HCT116 (cell line): ENCODE results near the gene MRPL42. TPM values are rescaled to one million over a fixed set of nuclear protein-coding genes. Genes with fewer than 3 reads are reported as not detected.

Experiments
- ATAC-seq: fragments of 200-7000 bp; cut with Tn5 transposase; 2 replicates; pipeline ENCODE4 v1.9.1; 2020; ENCODE audit warnings: mild to moderate bottlenecking, moderate library complexity
- BruUV-seq: library from RNA; stranded (reverse); fragments of 400-500 nt; replicated peaks from 2 replicates; lab custom pipeline; 2021; lab: Mats Ljungman, UMichigan
- CTCF ChIA-PET: fragments of 300-600 bp; sonication (Branson Sonifier 250); formaldehyde crosslinking; loops from one replicate; lab custom pipeline; 2021; ENCODE audit warnings: antibody characterized with exemption; lab: Charles Lee
- POLR2A ChIA-PET: fragments of 300-600, 350-600 bp; sonication (Branson Sonifier 250); formaldehyde crosslinking; loops from one replicate; lab custom pipeline; 2021; ENCODE audit warnings: antibody characterized with exemption; lab: Charles Lee
- RAD21 ChIA-PET, 2 experiments: fragments of 300-600 bp; sonication (Branson Sonifier 250); formaldehyde crosslinking; loops; one replicate each; lab custom pipeline; 2023; ENCODE audit warnings: low total read pairs in 2 of 2; ENCODE audit not compliant: uncharacterized antibody in 2 of 2, unreplicated experiment in 2 of 2, low non-redundant PET in 1 of 2; lab: Charles Lee
- DNase-seq: peaks from one replicate; pipeline ENCODE4 v3.0.0-alpha.2; 2010; ENCODE audit warnings: low read depth, low spot score
- H2AFZ ChIP-seq: fragments of 200-600 bp; shearing (Covaris generic), sonication (generic); 2 replicates; pipeline ENCODE4 v1.6.1; 2017; ENCODE audit warnings: low read depth, mixed run types, mixed read lengths, antibody characterized with exemption, low read length; ENCODE audit not compliant: poor library complexity, severe bottlenecking
- H3K27ac ChIP-seq: 2 replicates; pipeline ENCODE4 v1.5.1; 2012; ENCODE audit warnings: low read depth, low read length
- H3K27me3 ChIP-seq: fragments of 200-600 bp; sonication (generic); 2 replicates; pipeline ENCODE4 v1.6.1; 2016; ENCODE audit warnings: mixed run types, low read length, mixed read lengths; ENCODE audit not compliant: insufficient read depth
- H3K36me3 ChIP-seq, 2 experiments: fragments of 200-500 bp in 1 of 2; fragments of 200-600 bp in 1 of 2; sonication (Bioruptor generic) in 1 of 2; sonication (generic) in 1 of 2; 2 replicates each; pipeline versions ENCODE4 v1.5.1 to v1.6.1; 2014 to 2016; ENCODE audit warnings: low read length in 2 of 2, inconsistent platforms in 1 of 2, mixed read lengths in 1 of 2, mixed run types in 1 of 2; ENCODE audit not compliant: insufficient read depth in 2 of 2, control insufficient read depth in 1 of 2
- H3K4me1 ChIP-seq, 2 experiments: fragments of 200-600 bp in 1 of 2; sonication (generic) in 1 of 2; 2 replicates each; pipeline versions ENCODE4 v1.5.1 to v1.6.1; 2012 to 2017; ENCODE audit warnings: low read length in 2 of 2, inconsistent platforms in 1 of 2, mild to moderate bottlenecking in 1 of 2, mixed read lengths in 1 of 2, mixed run types in 1 of 2, moderate library complexity in 1 of 2; ENCODE audit not compliant: insufficient read depth in 2 of 2, control insufficient read depth in 1 of 2
- H3K4me2 ChIP-seq: fragments of 200-600 bp; sonication (generic); 2 replicates; pipeline ENCODE4 v1.6.1; 2017; ENCODE audit warnings: mixed run types, low read length, mixed read lengths
- H3K4me3 ChIP-seq, 2 experiments: fragments of 200-600 bp in 1 of 2; sonication (generic) in 1 of 2; replicated peaks in 1 of 2; 2 replicates each; pipeline ENCODE4 v1.5.1; 2011 to 2016; ENCODE audit warnings: low read length in 2 of 2, control low read depth in 1 of 2, low read depth in 1 of 2, mild to moderate bottlenecking in 1 of 2, mixed read lengths in 1 of 2, mixed run types in 1 of 2
- H3K79me2 ChIP-seq: fragments of 200-600 bp; sonication (generic); 2 replicates; pipeline ENCODE4 v1.6.1; 2017; ENCODE audit warnings: mild to moderate bottlenecking, mixed run types, low read length, moderate library complexity, mixed read lengths; ENCODE audit not compliant: insufficient read depth
- H3K9ac ChIP-seq: fragments of 200-600 bp; sonication (generic); 2 replicates; pipeline ENCODE4 v1.6.1; 2016; ENCODE audit warnings: low read length, mixed read lengths
- H3K9me2 ChIP-seq: fragments of 200-600 bp; sonication (generic), shearing (Covaris generic); 2 replicates; pipeline ENCODE4 v1.6.1; 2017; ENCODE audit warnings: mixed run types, mild to moderate bottlenecking, moderate library complexity; ENCODE audit not compliant: insufficient read depth
- H3K9me3 ChIP-seq, 2 experiments: fragments of 200-500 bp in 1 of 2; fragments of 200-600 bp in 1 of 2; sonication (Bioruptor generic) in 1 of 2; sonication (generic) in 1 of 2; 2 replicates each; pipeline ENCODE4 v1.6.1; 2014 to 2017; ENCODE audit warnings: low read length in 2 of 2, mixed read lengths in 2 of 2, inconsistent platforms in 1 of 2, low read depth in 1 of 2, mild to moderate bottlenecking in 1 of 2, mixed run types in 1 of 2, moderate library complexity in 1 of 2; ENCODE audit not compliant: control insufficient read depth in 1 of 2, insufficient read depth in 1 of 2
- H4K20me1 ChIP-seq: fragments of 200-600 bp; sonication (generic), shearing (Covaris generic); 2 replicates; pipeline ENCODE4 v1.6.1; 2017; ENCODE audit warnings: mixed run types, mild to moderate bottlenecking, moderate library complexity; ENCODE audit not compliant: insufficient read depth
- EGR1 ChIP-seq: IDR thresholded peaks from 2 replicates; pipeline ENCODE4 v1.6.1; 2012; ENCODE audit warnings: low read depth
- ELF1 ChIP-seq: IDR thresholded peaks from 2 replicates; pipeline ENCODE4 v1.6.1; 2012; ENCODE audit warnings: low read depth, borderline replicate concordance
- EZH2phosphoT487 ChIP-seq: fragments of 200-600 bp; IDR thresholded peaks from 2 replicates; pipeline ENCODE4 v1.6.1; 2018; ENCODE audit warnings: antibody characterized with exemption, borderline replicate concordance
- RAD21 ChIP-seq: IDR thresholded peaks from 2 replicates; pipeline ENCODE4 v1.6.1; 2012; ENCODE audit warnings: low read depth, mild to moderate bottlenecking
- SIN3A ChIP-seq: IDR thresholded peaks from 2 replicates; pipeline ENCODE4 v1.6.1; 2012; ENCODE audit warnings: low read depth
- TCF7L2 ChIP-seq: IDR thresholded peaks from 2 replicates; pipeline ENCODE4 v1.7.0; 2011; ENCODE audit warnings: borderline replicate concordance, inconsistent platforms; ENCODE audit not compliant: insufficient read depth, insufficient read length; ENCODE audit errors: extremely low read depth
- YY1 ChIP-seq: IDR thresholded peaks from 2 replicates; pipeline ENCODE4 v1.6.1; 2011; ENCODE audit warnings: low read length, low read depth, moderate library complexity, mild to moderate bottlenecking; ENCODE audit not compliant: insufficient replicate concordance; ENCODE audit errors: extremely low read depth
- ZFX ChIP-seq: fragments of 450-650 bp; IDR thresholded peaks from 2 replicates; pipeline ENCODE4 v1.6.1; 2017
- ZNF274 ChIP-seq: fragments of 200-500 bp; sonication (Bioruptor generic); IDR thresholded peaks from 2 replicates; pipeline ENCODE4 v1.6.1; 2014; ENCODE audit warnings: mild to moderate bottlenecking, low read depth, low read length, inconsistent platforms
- intact Hi-C: fragments of 100-400 bp; cut with micrococcal nuclease; formaldehyde crosslinking; loops from 2 replicates; pipeline ENCODE4 v1.10.0; 2022
- total RNA-seq: library from RNA; stranded (reverse); gene quantifications from one replicate; pipeline ENCODE4 v1.2.1, GENCODE V29; 2021; ENCODE audit not compliant: unreplicated experiment
- TF ChIP-seq, protein P1 (sequence below): IDR thresholded peaks from 2 replicates; pipeline ENCODE4 v1.6.1; 2012; ENCODE audit warnings: low read depth

Gene MRPL42
- total RNA-seq, 1 experiment from 2014 or later = 120 TPM

DNA sequence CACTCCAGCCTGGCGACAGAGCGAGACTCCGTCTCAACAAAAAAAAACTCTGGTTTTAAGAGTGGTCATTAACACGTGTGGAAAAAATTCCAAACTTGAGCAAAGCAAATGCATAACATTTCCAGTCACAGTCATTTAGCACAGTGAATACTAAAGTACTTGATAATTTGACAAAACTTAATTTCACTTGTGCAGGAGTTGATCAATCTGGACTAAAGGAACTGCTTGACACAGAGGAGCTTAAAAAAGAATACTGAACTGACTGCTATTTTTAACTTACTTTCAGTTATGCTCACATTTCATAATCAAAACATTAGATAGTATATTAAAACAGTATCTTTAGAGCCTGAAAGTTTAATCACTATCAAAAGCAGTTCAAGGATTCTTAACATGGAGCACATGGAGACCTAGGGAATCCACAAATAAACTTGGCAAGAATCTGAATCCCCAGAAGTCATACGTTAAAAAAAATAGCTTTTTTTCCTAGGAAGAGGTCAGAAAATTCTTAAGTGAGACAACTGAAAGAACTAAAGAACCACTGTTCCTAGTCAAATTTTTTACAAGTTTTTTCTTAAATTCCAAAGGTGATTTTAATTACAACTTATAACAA, 33.0 kb upstream of the MRPL42 start:
- intact Hi-C loops = no loop called here
- H2AFZ ChIP-seq = no peak overlapping the region
- H3K9me3 ChIP-seq = no peaks in the 10 kb centered on the region
- no peaks in the 10 kb centered on the region for H3K36me3 ChIP-seq
- RAD21 ChIA-PET = no interaction called here
- peaks cover 100% of the 10 kb centered on the region for H3K79me2 ChIP-seq
- H3K9me2 ChIP-seq = no peaks in the 10 kb centered on the region
- H3K27me3 ChIP-seq = no peaks in the 10 kb centered on the region
- peaks cover 45% of the 10 kb centered on the region; the same call in 1 of the 2 replicates for H4K20me1 ChIP-seq
- H3K4me3 ChIP-seq = no peak overlapping the region
- H3K4me2 ChIP-seq = no peak overlapping the region
- H3K4me1 ChIP-seq = peaks cover 7 to 14% of the 10 kb centered on the region in 2 experiments; a peak in 3 of 4 replicates
- TF ChIP-seq YY1 (no peak), EGR1 (no peak), ELF1 (no peak), TCF7L2 (no peak), EZH2phosphoT487 (no peak), RAD21 (no peak), ZNF274 (no peak), SIN3A (no peak), ZFX (no peak)
- TF ChIP-seq, protein P1, sequence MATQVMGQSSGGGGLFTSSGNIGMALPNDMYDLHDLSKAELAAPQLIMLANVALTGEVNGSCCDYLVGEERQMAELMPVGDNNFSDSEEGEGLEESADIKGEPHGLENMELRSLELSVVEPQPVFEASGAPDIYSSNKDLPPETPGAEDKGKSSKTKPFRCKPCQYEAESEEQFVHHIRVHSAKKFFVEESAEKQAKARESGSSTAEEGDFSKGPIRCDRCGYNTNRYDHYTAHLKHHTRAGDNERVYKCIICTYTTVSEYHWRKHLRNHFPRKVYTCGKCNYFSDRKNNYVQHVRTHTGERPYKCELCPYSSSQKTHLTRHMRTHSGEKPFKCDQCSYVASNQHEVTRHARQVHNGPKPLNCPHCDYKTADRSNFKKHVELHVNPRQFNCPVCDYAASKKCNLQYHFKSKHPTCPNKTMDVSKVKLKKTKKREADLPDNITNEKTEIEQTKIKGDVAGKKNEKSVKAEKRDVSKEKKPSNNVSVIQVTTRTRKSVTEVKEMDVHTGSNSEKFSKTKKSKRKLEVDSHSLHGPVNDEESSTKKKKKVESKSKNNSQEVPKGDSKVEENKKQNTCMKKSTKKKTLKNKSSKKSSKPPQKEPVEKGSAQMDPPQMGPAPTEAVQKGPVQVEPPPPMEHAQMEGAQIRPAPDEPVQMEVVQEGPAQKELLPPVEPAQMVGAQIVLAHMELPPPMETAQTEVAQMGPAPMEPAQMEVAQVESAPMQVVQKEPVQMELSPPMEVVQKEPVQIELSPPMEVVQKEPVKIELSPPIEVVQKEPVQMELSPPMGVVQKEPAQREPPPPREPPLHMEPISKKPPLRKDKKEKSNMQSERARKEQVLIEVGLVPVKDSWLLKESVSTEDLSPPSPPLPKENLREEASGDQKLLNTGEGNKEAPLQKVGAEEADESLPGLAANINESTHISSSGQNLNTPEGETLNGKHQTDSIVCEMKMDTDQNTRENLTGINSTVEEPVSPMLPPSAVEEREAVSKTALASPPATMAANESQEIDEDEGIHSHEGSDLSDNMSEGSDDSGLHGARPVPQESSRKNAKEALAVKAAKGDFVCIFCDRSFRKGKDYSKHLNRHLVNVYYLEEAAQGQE = no peak
- H3K27ac ChIP-seq = no peak overlapping the region
- no TSS peak for BruUV-seq
- H3K9ac ChIP-seq = no peak overlapping the region
- CTCF ChIA-PET = interaction anchor here (1.2 to 1.8 kb wide), 2 partner anchors 13 to 15 kb away, joined by 4 to 6 read pairs; no protein-coding TSS in a partner anchor
- POLR2A ChIA-PET = no interaction called here
- no peak for ATAC-seq
- no peak for DNase-seq
